Cardiac muscle cell (in vitro differentiated cells and primary cell): ENCODE results near the gene NUDT11. TPM values are rescaled to one million over a fixed set of nuclear protein-coding genes. Genes with fewer than 3 reads are reported as not detected.

Source experiments
- DNase-seq, 2 donors: peaks; one replicate each; pipeline versions ENCODE4 v3.0.0 to v3.0.0-alpha.2; 2010 to 2017; ENCODE audit warnings: low read depth in 1 of 2, low spot score in 1 of 2
- H3K27ac ChIP-seq: fragments of 200-600 bp; sonication (generic); 2 replicates; pipeline ENCODE4 v1.5.1; 2016
- H3K27me3 ChIP-seq: fragments of 200-600 bp; sonication (generic); 2 replicates; pipeline ENCODE4 v1.6.0; 2016; ENCODE audit warnings: control low read depth
- H3K36me3 ChIP-seq: fragments of 200-600 bp; sonication (generic); 2 replicates; pipeline ENCODE4 v1.5.1; 2016; ENCODE audit warnings: control low read depth
- H3K4me1 ChIP-seq: fragments of 200-600 bp; sonication (generic); 2 replicates; pipeline ENCODE4 v1.8.1; 2017; ENCODE audit warnings: low read depth, mild to moderate bottlenecking, mixed run types
- H3K4me3 ChIP-seq: fragments of 200-600 bp; sonication (generic); 2 replicates; pipeline ENCODE4 v1.5.1; 2016; ENCODE audit warnings: mild to moderate bottlenecking
- H3K9me3 ChIP-seq: fragments of 200-600 bp; sonication (generic); 2 replicates; pipeline ENCODE4 v1.5.1; 2017; ENCODE audit warnings: low read depth, mild to moderate bottlenecking, control low read depth
- polyA plus RNA-seq: library from polyadenylated mRNA; unstranded; fragments of >200 nt; fragmentation: Nextera tagmentation; extraction: Ambion mirVana; gene quantifications from 2 replicates; pipeline ENCODE4 v1.2.1, GENCODE V29; 2016
- total RNA-seq: library from RNA; depleted of rRNA; stranded (reverse); fragments of >200 nt; gene quantifications from 2 replicates; pipeline ENCODE4 v1.2.3, GENCODE V29; 2016
- TF ChIP-seq, protein P1 (sequence below): IDR thresholded peaks from 2 replicates; pipeline ENCODE4 v1.5.1; 2012; ENCODE audit warnings: low read depth, mild to moderate bottlenecking, low read length

The NUDT11 gene
- total and polyA plus RNA-seq, 2 experiments from 2014 or later: 17.6 to 19.4 TPM

DNA sequence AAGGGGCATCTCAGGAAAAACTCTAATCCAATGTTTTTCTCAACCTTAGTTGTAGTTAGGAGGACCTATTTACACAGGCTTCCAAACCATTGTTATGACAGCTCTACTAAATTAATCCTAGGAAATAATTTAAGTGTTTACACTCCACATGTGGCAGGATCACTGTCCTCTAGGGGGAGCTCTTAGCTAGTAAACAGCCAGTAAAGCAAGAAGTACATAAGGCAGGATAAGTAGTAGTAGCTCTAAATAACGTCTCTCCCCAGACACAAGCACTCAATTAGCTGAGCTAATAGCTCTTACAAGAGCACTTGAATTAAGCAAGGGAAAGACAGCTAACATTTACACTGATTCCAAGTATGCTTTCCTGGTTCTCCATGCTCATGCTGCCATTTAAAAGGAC is 37.3 kb downstream of the NUDT11 start:
- Histone ChIP-seq H3K4me3 (no peak overlapping the region), H3K4me1 (no peaks in the 10 kb centered on the region), H3K36me3 (no peaks in the 10 kb centered on the region), H3K27ac (no peak overlapping the region), H3K9me3 (no peaks in the 10 kb centered on the region), H3K27me3 (no peaks in the 10 kb centered on the region)
- TF ChIP-seq, protein P1, sequence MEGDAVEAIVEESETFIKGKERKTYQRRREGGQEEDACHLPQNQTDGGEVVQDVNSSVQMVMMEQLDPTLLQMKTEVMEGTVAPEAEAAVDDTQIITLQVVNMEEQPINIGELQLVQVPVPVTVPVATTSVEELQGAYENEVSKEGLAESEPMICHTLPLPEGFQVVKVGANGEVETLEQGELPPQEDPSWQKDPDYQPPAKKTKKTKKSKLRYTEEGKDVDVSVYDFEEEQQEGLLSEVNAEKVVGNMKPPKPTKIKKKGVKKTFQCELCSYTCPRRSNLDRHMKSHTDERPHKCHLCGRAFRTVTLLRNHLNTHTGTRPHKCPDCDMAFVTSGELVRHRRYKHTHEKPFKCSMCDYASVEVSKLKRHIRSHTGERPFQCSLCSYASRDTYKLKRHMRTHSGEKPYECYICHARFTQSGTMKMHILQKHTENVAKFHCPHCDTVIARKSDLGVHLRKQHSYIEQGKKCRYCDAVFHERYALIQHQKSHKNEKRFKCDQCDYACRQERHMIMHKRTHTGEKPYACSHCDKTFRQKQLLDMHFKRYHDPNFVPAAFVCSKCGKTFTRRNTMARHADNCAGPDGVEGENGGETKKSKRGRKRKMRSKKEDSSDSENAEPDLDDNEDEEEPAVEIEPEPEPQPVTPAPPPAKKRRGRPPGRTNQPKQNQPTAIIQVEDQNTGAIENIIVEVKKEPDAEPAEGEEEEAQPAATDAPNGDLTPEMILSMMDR: peak; percentile 38
- peak; percentile 1 to 36 for DNase-seq

DNA sequence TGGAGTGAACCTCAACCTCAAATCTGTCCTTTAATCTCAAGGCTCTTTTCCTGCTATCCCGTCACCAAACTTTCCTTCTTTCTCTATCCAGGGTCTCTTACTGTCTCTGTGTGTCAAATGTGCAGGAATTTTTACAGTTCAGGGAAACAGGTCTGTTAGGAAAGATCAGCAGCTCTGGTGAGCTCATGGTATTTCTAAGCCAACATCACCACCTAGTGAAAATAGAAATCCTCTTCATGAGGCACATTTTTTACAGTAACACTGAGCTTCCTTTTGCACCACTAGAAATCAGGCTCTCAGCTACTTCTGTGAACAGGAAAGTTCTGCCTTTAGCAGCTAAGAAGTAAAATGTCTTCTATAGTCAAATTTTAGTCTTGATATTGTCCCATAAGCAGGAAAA is 39.6 kb downstream of the NUDT11 start:
- no peak overlapping the region for H3K4me3 ChIP-seq
- no peaks in the 10 kb centered on the region for H3K27me3 ChIP-seq
- TF ChIP-seq, protein P1: no peak
- H3K4me1 ChIP-seq: no peaks in the 10 kb centered on the region
- DNase-seq: peak; percentile 6 to 36
- H3K27ac ChIP-seq: no peak overlapping the region
- H3K36me3 ChIP-seq: no peaks in the 10 kb centered on the region
- no peaks in the 10 kb centered on the region for H3K9me3 ChIP-seq

- Histone ChIP-seq H3K4me1 (no peaks in the 10 kb centered on the region), H3K36me3 (no peaks in the 10 kb centered on the region), H3K27me3 (no peaks in the 10 kb centered on the region), H3K27ac (no peak overlapping the region), H3K4me3 (no peak overlapping the region), H3K9me3 (no peaks in the 10 kb centered on the region)
- TF ChIP-seq, protein P1: no peak
- peak in 1 of 2 donors; percentile 74 for DNase-seq
These were observed 40.1 kb downstream of the NUDT11 start for GRCh38 chrX:51456246-51456645.

DNA sequence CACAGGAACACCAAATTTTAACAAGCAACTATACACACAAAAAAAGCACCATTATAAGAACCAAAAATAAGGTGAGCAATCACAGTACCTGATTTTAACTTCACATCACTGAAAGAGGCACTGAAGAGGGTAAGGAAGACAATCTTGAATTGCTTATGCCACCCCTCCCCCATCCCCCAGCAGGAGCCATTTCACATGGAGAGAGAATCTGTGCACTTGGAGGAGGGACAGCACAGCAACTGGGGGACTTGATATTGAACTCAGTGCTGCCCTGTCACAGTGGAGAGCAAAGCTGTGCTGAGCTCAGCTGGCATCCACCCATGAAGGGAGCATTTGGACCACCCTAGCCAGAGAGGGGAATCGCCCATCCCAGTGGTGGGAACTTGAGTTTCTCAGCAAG is 56.0 kb downstream of the NUDT11 start:
- Histone ChIP-seq H3K27ac (no peak overlapping the region), H3K36me3 (no peaks in the 10 kb centered on the region), H3K4me3 (no peak overlapping the region), H3K4me1 (no peaks in the 10 kb centered on the region), H3K27me3 (no peaks in the 10 kb centered on the region), H3K9me3 (no peaks in the 10 kb centered on the region)
- no peak for DNase-seq
- TF ChIP-seq, protein P1: no peak

Other genes starting within 250 kb of the NUDT11 start
- gene NUDT10, start 163.8 kb downstream of the NUDT11 start, total RNA-seq: 7.6 and 8.3 TPM in 2 replicates
- 3.6 and 6.8 TPM in 2 replicates for gene NUDT10, start 163.8 kb downstream of the NUDT11 start, polyA plus RNA-seq
- 4.9 and 6.3 TPM in 2 replicates for gene CENPVL3, start 122.3 kb upstream of the NUDT11 start, total RNA-seq
- 10.7 and 11.4 TPM in 2 replicates for gene CENPVL3, start 122.3 kb upstream of the NUDT11 start, polyA plus RNA-seq
- gene CENPVL2, start 186.2 kb upstream of the NUDT11 start, total RNA-seq: 1.4 TPM in 2 replicates
- 1.2 and 1.6 TPM in 2 replicates for gene CENPVL2, start 186.2 kb upstream of the NUDT11 start, polyA plus RNA-seq
- gene CENPVL1, start 213.9 kb upstream of the NUDT11 start, total RNA-seq: 1.4 TPM in 2 replicates
- 1.2 and 1.6 TPM in 2 replicates for gene CENPVL1, start 213.9 kb upstream of the NUDT11 start, polyA plus RNA-seq
- gene GSPT2, start 246.8 kb upstream of the NUDT11 start, total RNA-seq: 11.1 and 14.1 TPM in 2 replicates
- gene GSPT2, start 246.8 kb upstream of the NUDT11 start, polyA plus RNA-seq: 12.1 and 18.7 TPM in 2 replicates